GM12878 (cell line): Measurements from ENCODE around the gene HJURP. TPM values are rescaled to one million over a fixed set of nuclear protein-coding genes. Genes with fewer than 3 reads are reported as not detected.

Source experiments
- ATAC-seq: fragments of 200-7000 bp; cut with Tn5 transposase; 3 replicates; pipeline ENCODE4 v1.9.1; 2020; ENCODE audit warnings: mild to moderate bottlenecking, moderate library complexity
- BruUV-seq: library from RNA; stranded (reverse); fragments of 400-500 nt; replicated peaks from 2 replicates; lab custom pipeline; 2021; lab: Mats Ljungman, UMichigan
- CTCF ChIA-PET: fragments of 300-600 bp; sonication (Branson Sonifier 250); formaldehyde crosslinking; extraction: SDS; loops from one replicate; lab custom pipeline; 2021; ENCODE audit warnings: inconsistent platforms; lab: Yijun Ruan, JAX
- POLR2A ChIA-PET: fragments of 350-600 bp; formaldehyde crosslinking; extraction: SDS; loops from one replicate; lab custom pipeline; 2021; ENCODE audit warnings: inconsistent platforms; lab: Charles Lee
- RAD21 ChIA-PET: fragments of 300-600 bp; sonication (Branson Sonifier 250); formaldehyde crosslinking; loops from one replicate; lab custom pipeline; 2023; ENCODE audit warnings: antibody characterized with exemption; ENCODE audit not compliant: unreplicated experiment; lab: Charles Lee
- SMC1A ChIA-PET: fragments of 300-600 bp; sonication (Branson Sonifier 250); formaldehyde crosslinking; loops from one replicate; lab custom pipeline; 2023; ENCODE audit not compliant: unreplicated experiment, uncharacterized antibody; lab: Charles Lee
- DNase-seq: peaks from one replicate; pipeline ENCODE4 v3.0.0-alpha.2; 2011; ENCODE audit warnings: low read depth, low spot score
- FAIRE-seq: peaks from 3 replicates; lab custom pipeline; 2011; peaks lifted over from hg19 to GRCh38; lab: Jason Lieb, UNC
- H2AFZ ChIP-seq: 2 replicates; pipeline ENCODE4 v1.6.0; 2011; ENCODE audit warnings: low read depth, low read length, control low read depth; ENCODE audit not compliant: control insufficient read depth
- H3K27ac ChIP-seq: 2 replicates; pipeline ENCODE4 v1.5.1; 2011; ENCODE audit warnings: control low read depth; ENCODE audit not compliant: control insufficient read depth, insufficient read depth
- H3K27me3 ChIP-seq, 2 experiments: replicated peaks in 1 of 2; 2 replicates each; pipeline versions ENCODE4 v1.6.0 to v1.6.1; 2011; ENCODE audit warnings: low read length in 1 of 2; ENCODE audit not compliant: control insufficient read depth in 2 of 2, insufficient read depth in 2 of 2
- H3K36me3 ChIP-seq, 2 experiments: 2 replicates each; pipeline ENCODE4 v1.5.1; 2011; ENCODE audit warnings: low read length in 1 of 2; ENCODE audit not compliant: control insufficient read depth in 2 of 2, insufficient read depth in 2 of 2
- H3K4me1 ChIP-seq: 2 replicates; pipeline ENCODE4 v1.6.1; 2011; ENCODE audit warnings: mild to moderate bottlenecking, low read length, moderate library complexity, mixed read lengths; ENCODE audit not compliant: control insufficient read depth, insufficient read depth
- H3K4me2 ChIP-seq: 2 replicates; pipeline ENCODE4 v1.6.0; 2011; ENCODE audit warnings: control low read depth; ENCODE audit not compliant: control insufficient read depth, insufficient read depth
- H3K4me3 ChIP-seq: fragments of 200-600 bp; sonication (generic); 2 replicates; pipeline ENCODE4 v1.5.1; 2016
- H3K79me2 ChIP-seq: 2 replicates; pipeline ENCODE4 v1.6.0; 2011; ENCODE audit warnings: low read length; ENCODE audit not compliant: control insufficient read depth, insufficient read depth
- H3K9ac ChIP-seq: 2 replicates; pipeline ENCODE4 v1.8.0; 2011; ENCODE audit warnings: low read length, control low read depth, mixed read lengths; ENCODE audit not compliant: control insufficient read depth, insufficient read depth
- H3K9me3 ChIP-seq: replicated peaks from 3 replicates; pipeline ENCODE4 v1.5.1; 2011; ENCODE audit warnings: mild to moderate bottlenecking, low read length; ENCODE audit not compliant: control insufficient read depth, insufficient read depth
- H4K20me1 ChIP-seq: 2 replicates; pipeline ENCODE4 v1.6.0; 2011; ENCODE audit not compliant: control insufficient read depth, insufficient read depth
- BHLHE40 ChIP-seq, 2 experiments: fragments of 450-650 bp in 1 of 2; IDR thresholded peaks; 2 replicates each; pipeline ENCODE4 v1.6.1; 2011 to 2017; ENCODE audit warnings: low read depth in 2 of 2, borderline replicate concordance in 1 of 2, improper control_type of control experiment in 1 of 2, low read length in 1 of 2, mild to moderate bottlenecking in 1 of 2
- CBFB ChIP-seq: IDR thresholded peaks from 2 replicates; pipeline ENCODE4 v1.6.1; 2016; ENCODE audit warnings: antibody characterized with exemption, low read depth
- CHD1 ChIP-seq: IDR thresholded peaks from 2 replicates; pipeline ENCODE4 v1.6.1; 2012; ENCODE audit warnings: low read depth, low read length, improper control_type of control experiment
- GABPA ChIP-seq: IDR thresholded peaks from 2 replicates; pipeline ENCODE4 v1.6.1; 2014; ENCODE audit warnings: antibody characterized with exemption, low read depth, mild to moderate bottlenecking, inconsistent platforms
- PAX5 ChIP-seq: IDR thresholded peaks from 2 replicates; pipeline ENCODE4 v1.6.1; 2011; ENCODE audit warnings: low read depth, low read length, borderline replicate concordance
- POLR2A ChIP-seq: IDR thresholded peaks from 2 replicates; pipeline ENCODE4 v1.6.1; 2011; ENCODE audit warnings: low read depth, mild to moderate bottlenecking, low read length
- RFX5 ChIP-seq: IDR thresholded peaks from 2 replicates; pipeline ENCODE4 v1.6.1; 2011; ENCODE audit warnings: low read depth, low read length, improper control_type of control experiment
- SIX5 ChIP-seq: IDR thresholded peaks from 2 replicates; pipeline ENCODE4 v1.6.1; 2011; ENCODE audit warnings: mild to moderate bottlenecking, low read depth, low read length, moderate library complexity; ENCODE audit not compliant: severe bottlenecking
- TARDBP ChIP-seq: IDR thresholded peaks from 2 replicates; pipeline ENCODE4 v1.6.1; 2016; ENCODE audit warnings: borderline replicate concordance
- USF2 ChIP-seq: IDR thresholded peaks from 2 replicates; pipeline ENCODE4 v1.6.1; 2011; ENCODE audit warnings: low read depth, low read length, improper control_type of control experiment, borderline replicate concordance
- ZBTB4 ChIP-seq: fragments of 450-650 bp; formaldehyde crosslinking; IDR thresholded peaks from 2 replicates; pipeline ENCODE4 v1.4.0; 2022; ENCODE audit warnings: mild to moderate bottlenecking, moderate library complexity
- ZBTB40 ChIP-seq: fragments of 450-650 bp; IDR thresholded peaks from 2 replicates; pipeline ENCODE4 v1.6.1; 2016; ENCODE audit warnings: mild to moderate bottlenecking, moderate library complexity, borderline replicate concordance
- WGBS: methylation state at CpG from one replicate; pipeline ENCODE4 v1.1.6; 2016; ENCODE audit warnings: low lambda C conversion rate; ENCODE audit not compliant: insufficient replicate concordance, insufficient coverage; ENCODE audit errors: missing lambda C conversion rate; 5-methylcytosine and 5-hydroxymethylcytosine counted together
- in situ Hi-C: fragments of 300-500 bp; cut with MboI; formaldehyde crosslinking; loops from 9 replicates; pipeline ENCODE4 v1.14.3; 2018; ENCODE audit warnings: mixed read lengths
- intact Hi-C: fragments of 100-400 bp; cut with micrococcal nuclease; formaldehyde crosslinking; loops from one replicate; pipeline ENCODE4 v1.14.2; 2022; ENCODE audit not compliant: unreplicated experiment
- polyA plus RNA-seq, 11 experiments: library from polyadenylated mRNA; depleted of rRNA in 4 of 11; unstranded in 6 of 11; stranded (reverse) in 5 of 11; fragments of >200 nt; fragmentation: Nextera tagmentation in 4 of 11; fragmentation: Illumina TruSeq in 1 of 11; extraction: Ambion mirVana in 4 of 11; extraction: Trizol in 1 of 11; gene quantifications; 1 replicate in 1 of 11; 2 replicates in 10 of 11; pipeline versions ENCODE4 v1.2.1 to v1.2.3, GENCODE V29; 2011 to 2016; ENCODE audit warnings: inconsistent platforms in 2 of 11, missing spikeins in 2 of 11, low read depth in 1 of 11
- total RNA-seq, 4 experiments: library from RNA; depleted of rRNA in 3 of 4; stranded (reverse); fragments of >200 nt in 3 of 4; fragmentation: Illumina TruSeq in 1 of 4; extraction: Trizol in 1 of 4; gene quantifications; 2 replicates each; pipeline versions ENCODE4 v1.2.1 to v1.2.3, GENCODE V29; 2013 to 2021

Gene HJURP
- total and polyA plus RNA-seq, 10 of the 15 experiments (the other 5 are each of a cell fraction or from before 2014, with no cell fraction given), result 12.7 to 68.9 (median 44.4) TPM

GRCh38 chr2:233789554-233789953, 64.8 kb downstream of the HJURP start:
- H3K9ac ChIP-seq, result no peak overlapping the region
- H3K4me2 ChIP-seq, result no peak overlapping the region
- no peaks in the 10 kb centered on the region for H3K36me3 ChIP-seq
- intact Hi-C loops (no loop called here), in situ Hi-C loops (no loop called here)
- no peaks in the 10 kb centered on the region for H3K4me1 ChIP-seq
- DNase-seq (no peak), ATAC-seq (no peak), FAIRE-seq (no peak)
- WGBS, result 43% methylated on average over 7 of the region's 7 CpGs
- CTCF ChIA-PET, result no interaction called here
- no peak overlapping the region for H2AFZ ChIP-seq
- no peak for TF ChIP-seq SIX5
- TF ChIP-seq CHD1, result no peak
- TF ChIP-seq BHLHE40 (IDR thresholded peaks at IDR 0.05; ENCODE audit: borderline replicate concordance in 1 of 2, low read depth in 2 of 2, low read length in 1 of 2), result no peak
- TF ChIP-seq ZBTB40, result no peak
- no peak for TF ChIP-seq RFX5
- no peak for TF ChIP-seq TARDBP
- no peak for TF ChIP-seq ZBTB4 (CRISPR knock-in tag)
- no peak for TF ChIP-seq PAX5
- TF ChIP-seq USF2, result no peak
- no peak for TF ChIP-seq CBFB
- TF ChIP-seq POLR2A, result no peak
- no peak for TF ChIP-seq GABPA
- H3K9me3 ChIP-seq, result no peaks in the 10 kb centered on the region; the same call in 2 of the 3 replicates
- RAD21 ChIA-PET, result no interaction called here
- H4K20me1 ChIP-seq, result no peaks in the 10 kb centered on the region
- H3K27ac ChIP-seq, result no peak overlapping the region
- no TSS peak for BruUV-seq
- H3K27me3 ChIP-seq, result no peaks in the 10 kb centered on the region; a peak in 1 of 4 replicates
- no peaks in the 10 kb centered on the region for H3K79me2 ChIP-seq
- SMC1A ChIA-PET, result no interaction called here
- POLR2A ChIA-PET, result no interaction called here
- H3K4me3 ChIP-seq, result no peak overlapping the region
